DMS 273 treated with DMSO at 0.1 percent for 48 hours (cell line): ENCODE measurements around the gene LRMDA.

ENCODE experiments used
- DNase-seq: peaks from one replicate; lab custom pipeline; 2025; lab: John Stamatoyannopoulos, UW

Gene LRMDA

GRCh38 chr10:76440426-76440825 lies 1009.0 kb downstream of the LRMDA start:
- DNase-seq: no peak

- no peak for DNase-seq
These were observed 1010.7 kb downstream of the LRMDA start for GRCh38 chr10:76442113-76442512.

- no peak for DNase-seq
These were observed 1012.8 kb downstream of the LRMDA start for GRCh38 chr10:76444034-76444800.

GRCh38 chr10:76447578-76447977 lies 1016.2 kb downstream of the LRMDA start:
- no peak for DNase-seq

- no peak for DNase-seq
These were observed 1020.5 kb downstream of the LRMDA start for GRCh38 chr10:76451911-76452310.

GRCh38 chr10:76453332-76453731 lies 1021.9 kb downstream of the LRMDA start:
- no peak for DNase-seq

- no peak for DNase-seq
These were observed 1022.6 kb downstream of the LRMDA start for GRCh38 chr10:76453997-76454396.

- no peak for DNase-seq
These were observed 1023.2 kb downstream of the LRMDA start for GRCh38 chr10:76454506-76455140.

GRCh38 chr10:76456197-76456596 lies 1024.8 kb downstream of the LRMDA start:
- DNase-seq: no peak

- DNase-seq: no peak
These were observed 1027.7 kb downstream of the LRMDA start for GRCh38 chr10:76459016-76459730.

- DNase-seq: no peak
These were observed 1029.6 kb downstream of the LRMDA start for GRCh38 chr10:76461024-76461423.

GRCh38 chr10:76463111-76463510 lies 1031.7 kb downstream of the LRMDA start:
- no peak for DNase-seq

- DNase-seq: no peak
These were observed 1035.5 kb downstream of the LRMDA start for GRCh38 chr10:76466836-76467503.

- no peak for DNase-seq
These were observed 1038.3 kb downstream of the LRMDA start for GRCh38 chr10:76469675-76470074.

- no peak for DNase-seq
These were observed 1047.8 kb downstream of the LRMDA start for GRCh38 chr10:76479103-76479790.

GRCh38 chr10:76481178-76481577 lies 1049.8 kb downstream of the LRMDA start:
- no peak for DNase-seq

GRCh38 chr10:76487582-76487981 lies 1056.2 kb downstream of the LRMDA start:
- no peak for DNase-seq

- no peak for DNase-seq
These were observed 1057.2 kb downstream of the LRMDA start for GRCh38 chr10:76488602-76489001.

- DNase-seq: no peak
These were observed 1059.8 kb downstream of the LRMDA start for GRCh38 chr10:76491216-76491615.

- DNase-seq: no peak
These were observed 1060.6 kb downstream of the LRMDA start for GRCh38 chr10:76492026-76492425.

GRCh38 chr10:76492678-76493472 lies 1061.5 kb downstream of the LRMDA start:
- DNase-seq: no peak
